B cell (primary cell): Measurements from ENCODE around the gene MBTPS2.

Experiments used
- CTCF ChIP-seq: fragments of 200-600 bp; IDR thresholded peaks from one replicate; pipeline ENCODE4 v1.8.0; 2022; ENCODE audit warnings: antibody characterized with exemption, mild to moderate bottlenecking
- EZH2 ChIP-seq: IDR thresholded peaks from 2 replicates; pipeline ENCODE4 v1.6.1; 2012; ENCODE audit warnings: borderline replicate concordance, low read depth, mild to moderate bottlenecking, moderate library complexity, low read length; ENCODE audit not compliant: insufficient read depth, poor library complexity, severe bottlenecking

- TF ChIP-seq CTCF (no peak), EZH2 (no peak)
Observed at GRCh38 chrX:21837056-21837455, 2.4 kb upstream of the MBTPS2 start.
